Sigmoid colon (tissue), 7 donors: ENCODE results near the gene CLEC16A. TPM values are rescaled to one million over a fixed set of nuclear protein-coding genes. Genes with fewer than 3 reads are reported as not detected.
A peak's percentile ranks its signal among the peaks of the same experiment; 100 is the strongest.

Experiments used
- DNase-seq: peaks from one replicate; pipeline ENCODE4 v3.0.0-alpha.2; 2019
- H3K27ac ChIP-seq, 4 donors: fragments of 200-600 bp; sonication (generic); one replicate each; pipeline ENCODE4 v1.5.1; 2016 to 2019; ENCODE audit warnings: mild to moderate bottlenecking in 1 of 4
- H3K27me3 ChIP-seq, 3 donors: fragments of 200-600 bp; sonication (generic); one replicate each; pipeline ENCODE4 v1.5.1; 2019; ENCODE audit warnings: mild to moderate bottlenecking in 1 of 3
- H3K36me3 ChIP-seq, 4 donors: fragments of 200-600 bp; sonication (generic); one replicate each; pipeline ENCODE4 v1.5.1; 2016 to 2019
- H3K4me1 ChIP-seq, 4 donors: fragments of 200-600 bp; sonication (generic); one replicate each; pipeline ENCODE4 v1.5.1; 2017 to 2019
- H3K4me3 ChIP-seq, 4 donors: fragments of 200-600 bp; sonication (generic); one replicate each; pipeline ENCODE4 v1.5.1; 2017 to 2019; ENCODE audit warnings: mild to moderate bottlenecking in 2 of 4, moderate library complexity in 1 of 4
- H3K9me3 ChIP-seq, 4 donors: fragments of 200-600 bp in 3 of 4; sonication (generic) in 3 of 4; one replicate each; pipeline versions ENCODE4 v1.5.1 to v1.6.1; 2013 to 2019
- EP300 ChIP-seq, 4 donors: sonication (generic); formaldehyde crosslinking; IDR thresholded peaks; one replicate each; pipeline ENCODE4 v1.6.1; 2017; ENCODE audit warnings: antibody characterized with exemption in 4 of 4
- POLR2A ChIP-seq, 2 donors: fragments of 450-650 bp; IDR thresholded peaks; one replicate each; pipeline ENCODE4 v1.6.1; 2016; ENCODE audit warnings: antibody characterized with exemption in 2 of 2, mild to moderate bottlenecking in 2 of 2, moderate library complexity in 2 of 2
- POLR2AphosphoS5 ChIP-seq, 4 donors: sonication (generic); formaldehyde crosslinking; IDR thresholded peaks; one replicate each; pipeline ENCODE4 v1.6.1; 2017; ENCODE audit warnings: antibody characterized with exemption in 4 of 4
- WGBS, 2 donors: extraction: QIAGEN DNeasy Blood & Tissue Kit; methylation state at CpG; one replicate each; pipeline ENCODE4 v1.1.7; 2013; 5-methylcytosine and 5-hydroxymethylcytosine counted together
- intact Hi-C: fragments of 100-400 bp; cut with DNase I; formaldehyde crosslinking; loops from one replicate; pipeline ENCODE4 v1.15.1; 2023
- polyA plus RNA-seq, 3 donors: library from polyadenylated mRNA; stranded (reverse); fragments of 200-250 nt; gene quantifications; one replicate each; pipeline ENCODE4 v1.2.3, GENCODE V29; 2013
- total RNA-seq, 4 donors: library from RNA; depleted of rRNA; stranded (reverse); fragments of >200 nt; gene quantifications; one replicate each; pipeline ENCODE4 v1.1.0, GENCODE V29; 2016
- TF ChIP-seq, protein P1 (sequence below), 4 experiments: fragments of 450-650 bp in 3 of 4; fragments of 200-600 bp in 1 of 4; IDR thresholded peaks; one replicate each; pipeline ENCODE4 v1.5.1; 2016 to 2019; ENCODE audit warnings: antibody characterized with exemption in 4 of 4, mild to moderate bottlenecking in 3 of 4, moderate library complexity in 2 of 4
- donor health status: healthy with polysubstance abuse.
- donor health status: Bipolar disorder and iron deficiency.
- donor health status: healthy.

Gene CLEC16A, protein sequence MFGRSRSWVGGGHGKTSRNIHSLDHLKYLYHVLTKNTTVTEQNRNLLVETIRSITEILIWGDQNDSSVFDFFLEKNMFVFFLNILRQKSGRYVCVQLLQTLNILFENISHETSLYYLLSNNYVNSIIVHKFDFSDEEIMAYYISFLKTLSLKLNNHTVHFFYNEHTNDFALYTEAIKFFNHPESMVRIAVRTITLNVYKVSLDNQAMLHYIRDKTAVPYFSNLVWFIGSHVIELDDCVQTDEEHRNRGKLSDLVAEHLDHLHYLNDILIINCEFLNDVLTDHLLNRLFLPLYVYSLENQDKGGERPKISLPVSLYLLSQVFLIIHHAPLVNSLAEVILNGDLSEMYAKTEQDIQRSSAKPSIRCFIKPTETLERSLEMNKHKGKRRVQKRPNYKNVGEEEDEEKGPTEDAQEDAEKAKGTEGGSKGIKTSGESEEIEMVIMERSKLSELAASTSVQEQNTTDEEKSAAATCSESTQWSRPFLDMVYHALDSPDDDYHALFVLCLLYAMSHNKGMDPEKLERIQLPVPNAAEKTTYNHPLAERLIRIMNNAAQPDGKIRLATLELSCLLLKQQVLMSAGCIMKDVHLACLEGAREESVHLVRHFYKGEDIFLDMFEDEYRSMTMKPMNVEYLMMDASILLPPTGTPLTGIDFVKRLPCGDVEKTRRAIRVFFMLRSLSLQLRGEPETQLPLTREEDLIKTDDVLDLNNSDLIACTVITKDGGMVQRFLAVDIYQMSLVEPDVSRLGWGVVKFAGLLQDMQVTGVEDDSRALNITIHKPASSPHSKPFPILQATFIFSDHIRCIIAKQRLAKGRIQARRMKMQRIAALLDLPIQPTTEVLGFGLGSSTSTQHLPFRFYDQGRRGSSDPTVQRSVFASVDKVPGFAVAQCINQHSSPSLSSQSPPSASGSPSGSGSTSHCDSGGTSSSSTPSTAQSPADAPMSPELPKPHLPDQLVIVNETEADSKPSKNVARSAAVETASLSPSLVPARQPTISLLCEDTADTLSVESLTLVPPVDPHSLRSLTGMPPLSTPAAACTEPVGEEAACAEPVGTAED
- total RNA-seq (10 to 100 TPM; 21.3 to 35.2 (median 29.5) TPM), polyA plus RNA-seq (10 to 100 TPM in 2 of 3 donors, 1 to 10 TPM in 1; 9.6 to 24.6 (median 10.6) TPM)

DNA sequence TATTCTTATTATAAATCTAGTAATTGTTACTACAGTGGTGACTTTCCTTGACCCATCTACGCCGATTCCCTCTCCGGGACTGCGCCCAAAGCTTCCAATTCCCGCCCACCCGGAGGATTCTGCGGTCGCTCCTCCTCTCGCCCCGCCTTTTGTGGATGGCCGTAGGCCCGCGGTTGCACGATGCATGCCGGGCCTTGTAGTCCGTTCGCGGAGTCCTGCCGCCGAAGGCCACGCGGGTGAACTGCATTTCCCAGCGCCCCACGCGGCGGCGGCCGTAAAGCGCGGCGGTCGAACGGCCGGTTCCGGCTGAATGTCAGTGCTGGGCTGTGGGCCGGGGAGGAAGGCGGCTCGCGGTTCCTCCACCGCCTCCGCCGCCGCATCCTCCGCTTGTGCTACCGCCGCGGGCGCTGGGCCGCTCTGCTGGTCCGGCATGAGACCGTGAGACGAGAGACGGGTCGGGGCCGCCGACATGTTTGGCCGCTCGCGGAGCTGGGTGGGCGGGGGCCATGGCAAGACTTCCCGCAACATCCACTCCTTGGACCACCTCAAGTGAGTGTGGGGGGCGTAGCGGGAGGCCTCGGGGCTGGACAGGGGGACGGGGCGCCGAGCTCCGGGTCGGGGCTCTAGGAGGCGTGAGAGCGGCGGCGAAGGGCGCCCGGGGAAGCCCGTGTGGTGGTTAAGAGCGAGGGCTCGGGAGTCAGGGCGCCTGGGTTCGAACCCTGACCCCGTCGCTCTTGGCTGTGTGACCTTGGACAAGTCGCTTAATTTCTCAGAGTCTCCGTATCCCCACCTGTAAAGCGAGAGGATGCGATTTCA, at the start of gene CLEC16A:
Gene CLEC16A (plus strand): TSS at position 316 of the 816 bp plus-strand sequence. CDS start 154 bp downstream, at position 470.
- Histone ChIP-seq H3K36me3 (no peaks in the 10 kb centered on the region), H3K27me3 (no peaks in the 10 kb centered on the region), H3K9me3 (no peaks in the 10 kb centered on the region), H3K4me1 (peaks cover 0 to 72% (median 57%) of the 10 kb centered on the region in 4 donors), H3K4me3 (peak within 1 kb of the TSS; percentile 81 to 98 (median 91)), H3K27ac (peak within 1 kb of the TSS; percentile 89 to 92 (median 90))
- 0 to 1% methylated on average over 86 of the region's 86 CpGs for WGBS, 2 donors
- intact Hi-C loops: loop anchor here (5.0 kb wide), 1 partner anchor 968 kb away; no protein-coding TSS in a partner anchor
- TF ChIP-seq, protein P1, sequence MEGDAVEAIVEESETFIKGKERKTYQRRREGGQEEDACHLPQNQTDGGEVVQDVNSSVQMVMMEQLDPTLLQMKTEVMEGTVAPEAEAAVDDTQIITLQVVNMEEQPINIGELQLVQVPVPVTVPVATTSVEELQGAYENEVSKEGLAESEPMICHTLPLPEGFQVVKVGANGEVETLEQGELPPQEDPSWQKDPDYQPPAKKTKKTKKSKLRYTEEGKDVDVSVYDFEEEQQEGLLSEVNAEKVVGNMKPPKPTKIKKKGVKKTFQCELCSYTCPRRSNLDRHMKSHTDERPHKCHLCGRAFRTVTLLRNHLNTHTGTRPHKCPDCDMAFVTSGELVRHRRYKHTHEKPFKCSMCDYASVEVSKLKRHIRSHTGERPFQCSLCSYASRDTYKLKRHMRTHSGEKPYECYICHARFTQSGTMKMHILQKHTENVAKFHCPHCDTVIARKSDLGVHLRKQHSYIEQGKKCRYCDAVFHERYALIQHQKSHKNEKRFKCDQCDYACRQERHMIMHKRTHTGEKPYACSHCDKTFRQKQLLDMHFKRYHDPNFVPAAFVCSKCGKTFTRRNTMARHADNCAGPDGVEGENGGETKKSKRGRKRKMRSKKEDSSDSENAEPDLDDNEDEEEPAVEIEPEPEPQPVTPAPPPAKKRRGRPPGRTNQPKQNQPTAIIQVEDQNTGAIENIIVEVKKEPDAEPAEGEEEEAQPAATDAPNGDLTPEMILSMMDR (IDR thresholded peaks at IDR 0.05): peak in 1 of 4 experiments; percentile 7
- TF ChIP-seq EP300 (IDR thresholded peaks at IDR 0.05) (no peak), POLR2AphosphoS5 (IDR thresholded peaks at IDR 0.05) (peak; percentile 66 to 95 (median 84)), POLR2A (IDR thresholded peaks at IDR 0.05) (peak; percentile 50 to 53)
- peak; percentile 99 for DNase-seq

DNA sequence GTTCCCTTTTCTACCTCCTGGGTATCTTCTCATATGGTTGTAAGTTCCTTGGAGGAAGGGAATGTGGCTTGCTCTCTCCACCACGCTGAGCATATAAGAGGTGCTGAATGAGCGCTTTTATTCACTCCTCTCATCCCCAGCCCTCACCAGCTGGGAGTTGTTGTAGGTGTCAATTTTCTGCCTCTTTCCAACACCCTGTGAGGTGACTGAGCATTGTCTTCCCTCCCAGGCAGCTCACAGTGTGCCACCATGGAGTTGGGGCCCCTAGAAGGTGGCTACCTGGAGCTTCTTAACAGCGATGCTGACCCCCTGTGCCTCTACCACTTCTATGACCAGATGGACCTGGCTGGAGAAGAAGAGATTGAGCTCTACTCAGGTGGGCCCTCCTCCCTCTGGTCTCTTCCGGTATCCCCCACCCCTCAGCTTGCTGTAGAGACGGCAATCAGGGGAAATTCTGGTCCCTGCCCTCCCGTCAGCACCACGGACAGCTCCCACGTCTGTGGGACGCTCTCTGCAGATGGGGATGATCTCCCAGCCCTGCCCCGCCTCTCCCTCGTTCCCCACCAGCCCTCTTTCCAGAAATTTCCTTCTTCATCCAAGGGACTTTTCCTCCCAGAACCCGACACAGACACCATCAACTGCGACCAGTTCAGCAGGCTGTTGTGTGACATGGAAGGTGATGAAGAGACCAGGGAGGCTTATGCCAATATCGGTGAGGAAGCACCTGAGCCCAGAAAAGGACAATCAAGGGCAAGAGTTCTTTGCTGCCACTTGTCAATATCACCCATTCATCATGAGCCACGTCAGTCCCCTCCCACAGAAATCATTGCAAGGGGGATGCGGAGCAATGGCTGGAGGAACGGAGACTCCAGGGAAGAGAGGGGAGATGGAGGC, 49.1 kb upstream of the CLEC16A start:
- TF ChIP-seq, protein P1 (IDR thresholded peaks at IDR 0.05): no peak
- TF ChIP-seq POLR2A (IDR thresholded peaks at IDR 0.05) (no peak), EP300 (IDR thresholded peaks at IDR 0.05) (no peak), POLR2AphosphoS5 (IDR thresholded peaks at IDR 0.05) (no peak)
- intact Hi-C loops: no loop called here
- no peaks in the 10 kb centered on the region for H3K36me3 ChIP-seq
- no peaks in the 10 kb centered on the region for H3K4me1 ChIP-seq
- no peak for DNase-seq
- 47 to 53% methylated on average over 17 of the region's 17 CpGs for WGBS, 2 donors
- H3K4me3 ChIP-seq: no peak overlapping the region
- H3K27ac ChIP-seq: no peak overlapping the region
- no peaks in the 10 kb centered on the region for H3K9me3 ChIP-seq
- H3K27me3 ChIP-seq: peaks cover 0 to 14% (median 0%) of the 10 kb centered on the region in 3 donors

DNA sequence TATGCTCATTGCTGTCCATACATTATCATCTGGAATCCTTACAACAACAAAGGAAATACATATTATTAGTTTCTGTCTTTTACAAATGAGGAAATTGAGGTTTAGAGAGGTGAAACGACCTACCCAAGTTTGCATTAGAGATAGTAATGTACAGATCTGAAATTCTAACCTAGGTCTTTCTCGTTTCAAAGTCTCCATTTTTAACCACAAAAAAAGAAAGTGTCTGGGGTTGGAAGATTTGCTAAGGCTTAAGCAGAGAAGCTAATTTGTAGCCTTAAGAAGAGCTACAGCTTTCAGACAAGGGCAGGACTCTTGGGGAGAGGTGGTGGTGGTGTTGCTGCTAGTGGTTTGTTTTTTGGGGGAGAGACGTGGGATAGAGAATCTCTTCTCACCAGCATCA, 48.2 kb upstream of the CLEC16A start:
- no peak overlapping the region for H3K27ac ChIP-seq
- no peaks in the 10 kb centered on the region for H3K9me3 ChIP-seq
- intact Hi-C loops: no loop called here
- no peaks in the 10 kb centered on the region for H3K36me3 ChIP-seq
- H3K4me1 ChIP-seq: no peaks in the 10 kb centered on the region
- no peak for TF ChIP-seq EP300 (IDR thresholded peaks at IDR 0.05)
- H3K27me3 ChIP-seq: peaks cover 0 to 14% (median 0%) of the 10 kb centered on the region in 3 donors
- H3K4me3 ChIP-seq: no peak overlapping the region
- 51 to 71% methylated on average over 3 of the region's 3 CpGs for WGBS, 2 donors
- DNase-seq: no peak

DNA sequence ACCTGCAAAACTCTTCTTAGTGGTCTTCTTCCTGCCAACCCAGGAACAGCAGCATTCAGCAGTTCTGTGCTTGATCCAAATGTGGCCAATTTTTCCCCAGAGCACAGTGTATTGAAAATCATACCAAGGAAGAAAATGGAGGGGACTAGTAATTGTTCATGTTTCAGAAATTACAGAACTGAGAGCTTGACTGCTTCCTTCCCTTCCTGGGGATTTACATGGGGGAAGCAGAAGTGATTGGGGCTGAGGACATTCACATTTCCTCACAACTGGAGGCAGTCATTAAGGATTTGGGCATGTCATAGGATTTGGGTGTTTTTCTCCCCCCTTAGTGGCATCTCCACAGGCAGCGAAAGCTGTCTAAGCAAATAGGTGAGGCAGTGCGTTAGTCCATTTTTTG, 47.6 kb upstream of the CLEC16A start:
- intact Hi-C loops: no loop called here
- WGBS, 2 donors: 91% methylated on average over 2 of the region's 2 CpGs
- TF ChIP-seq POLR2A (IDR thresholded peaks at IDR 0.05) (no peak), POLR2AphosphoS5 (IDR thresholded peaks at IDR 0.05) (no peak), EP300 (IDR thresholded peaks at IDR 0.05) (no peak)
- TF ChIP-seq, protein P1 (IDR thresholded peaks at IDR 0.05): no peak
- H3K27ac ChIP-seq: no peak overlapping the region
- no peaks in the 10 kb centered on the region for H3K36me3 ChIP-seq
- peaks cover 0 to 14% (median 0%) of the 10 kb centered on the region in 3 donors for H3K27me3 ChIP-seq
- no peak for DNase-seq
- H3K4me3 ChIP-seq: no peak overlapping the region
- no peaks in the 10 kb centered on the region for H3K9me3 ChIP-seq
- H3K4me1 ChIP-seq: no peaks in the 10 kb centered on the region
